GM21423 (cell line): Measurements from ENCODE around the gene KRR1.
"Not testable (repeated sequence)": the region's sequence is repeated elsewhere in the genome, so short reads cannot be mapped to it uniquely, and the experiment has no call there.

Experiments
- ATAC-seq: cut with Tn5 transposase; IDR thresholded peaks from one replicate; pipeline ENCODE4 v1.9.1; 2021; ENCODE audit warnings: mild to moderate bottlenecking, moderate library complexity; ENCODE audit not compliant: unreplicated experiment

KRR1 gene

GRCh38 chr12:75479963-75480461, 31.4 kb downstream of the KRR1 start:
- peak; percentile 32 for ATAC-seq

GRCh38 chr12:75478116-75478794, 33.2 kb downstream of the KRR1 start:
- peak; percentile 27 for ATAC-seq

- no peak for ATAC-seq
These were observed 34.3 kb downstream of the KRR1 start for GRCh38 chr12:75477137-75477536.

- ATAC-seq = no peak
These were observed 35.3 kb downstream of the KRR1 start for GRCh38 chr12:75476071-75476470.

GRCh38 chr12:75474116-75474515, 37.3 kb downstream of the KRR1 start:
- ATAC-seq = no peak

GRCh38 chr12:75471902-75472890, 39.2 kb downstream of the KRR1 start:
- peak; percentile 52 for ATAC-seq

- no peak for ATAC-seq
These were observed 51.2 kb downstream of the KRR1 start for GRCh38 chr12:75460204-75460603.

GRCh38 chr12:75459755-75460154, 51.7 kb downstream of the KRR1 start:
- no peak for ATAC-seq

GRCh38 chr12:75457866-75458265, 53.5 kb downstream of the KRR1 start:
- ATAC-seq = not testable (repeated sequence)

GRCh38 chr12:75457191-75457590, 54.2 kb downstream of the KRR1 start:
- no peak for ATAC-seq

- no peak for ATAC-seq
These were observed 55.6 kb downstream of the KRR1 start for GRCh38 chr12:75455839-75456238.

GRCh38 chr12:75452675-75453330, 58.6 kb downstream of the KRR1 start:
- ATAC-seq = no peak

GRCh38 chr12:75447691-75448393, 63.6 kb downstream of the KRR1 start:
- ATAC-seq = no peak

GRCh38 chr12:75446857-75447256, 64.6 kb downstream of the KRR1 start:
- no peak for ATAC-seq

GRCh38 chr12:75445137-75445507, 66.3 kb downstream of the KRR1 start:
- ATAC-seq = not testable (repeated sequence)

- no peak for ATAC-seq
These were observed 66.8 kb downstream of the KRR1 start for GRCh38 chr12:75444429-75445136.

- no peak for ATAC-seq
These were observed 67.7 kb downstream of the KRR1 start for GRCh38 chr12:75443709-75444108.

- ATAC-seq = not testable (repeated sequence)
These were observed 69.0 kb downstream of the KRR1 start for GRCh38 chr12:75442454-75442853.

- ATAC-seq = not testable (repeated sequence)
These were observed 69.5 kb downstream of the KRR1 start for GRCh38 chr12:75441687-75442449.
